Limb (tissue), 2 donors: ENCODE data around the gene SREBF1.

Experiments
- DNase-seq, 2 donors: peaks; one replicate each; pipeline ENCODE4 v3.0.0-alpha.2; 2016; ENCODE audit errors: extremely low spot score in 2 of 2

The SREBF1 gene

DNA sequence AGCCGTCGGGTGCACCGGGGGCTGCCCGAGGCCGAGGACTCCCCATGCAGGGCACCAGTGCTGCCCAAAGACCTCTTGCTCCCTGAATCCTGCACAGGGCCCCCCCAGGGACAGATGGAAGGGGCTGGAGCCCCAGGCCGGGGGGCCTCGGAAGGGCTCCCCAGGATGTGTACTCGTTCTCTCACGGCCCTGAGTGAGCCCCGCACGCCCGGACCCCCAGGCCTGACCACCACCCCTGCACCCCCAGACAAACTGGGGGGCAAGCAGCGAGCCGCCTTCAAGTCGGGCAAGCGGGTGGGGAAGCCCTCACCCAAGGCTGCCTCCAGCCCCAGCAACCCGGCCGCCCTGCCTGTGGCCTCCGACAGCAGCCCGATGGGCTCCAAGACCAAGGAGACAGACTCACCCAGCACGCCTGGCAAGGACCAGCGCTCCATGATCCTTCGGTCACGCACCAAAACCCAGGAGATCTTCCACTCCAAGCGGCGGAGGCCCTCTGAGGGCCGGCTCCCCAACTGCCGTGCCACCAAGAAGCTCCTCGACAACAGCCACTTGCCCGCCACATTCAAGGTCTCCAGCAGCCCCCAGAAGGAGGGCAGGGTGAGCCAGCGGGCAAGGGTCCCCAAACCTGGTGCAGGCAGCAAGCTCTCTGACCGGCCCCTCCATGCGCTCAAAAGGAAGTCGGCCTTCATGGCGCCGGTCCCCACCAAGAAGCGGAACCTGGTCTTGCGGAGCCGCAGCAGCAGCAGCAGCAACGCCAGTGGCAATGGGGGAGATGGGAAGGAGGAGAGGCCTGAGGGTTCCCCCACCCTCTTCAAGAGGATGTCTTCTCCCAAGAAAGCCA is 40.6 kb downstream of the SREBF1 start:
- no peak for DNase-seq

DNA sequence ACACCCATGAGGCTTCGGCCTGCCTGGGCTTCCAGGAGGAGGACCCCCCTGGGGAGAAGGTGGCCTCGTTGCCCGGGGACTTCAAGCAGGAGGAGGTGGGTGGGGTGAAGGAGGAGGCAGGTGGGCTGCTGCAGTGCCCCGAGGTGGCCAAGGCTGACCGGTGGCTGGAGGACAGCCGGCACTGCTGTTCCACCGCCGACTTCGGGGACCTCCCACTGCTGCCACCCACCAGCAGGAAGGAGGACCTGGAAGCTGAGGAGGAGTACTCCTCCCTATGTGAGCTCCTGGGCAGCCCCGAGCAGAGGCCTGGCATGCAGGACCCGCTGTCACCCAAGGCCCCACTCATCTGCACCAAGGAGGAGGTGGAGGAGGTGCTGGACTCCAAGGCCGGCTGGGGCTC is 41.5 kb downstream of the SREBF1 start:
- DNase-seq, result no peak

GRCh38 chr17:17794382-17794781 is 42.4 kb downstream of the SREBF1 start:
- no peak for DNase-seq

- DNase-seq, result no peak
Observed at GRCh38 chr17:17793378-17794214, 43.2 kb downstream of the SREBF1 start.

DNA sequence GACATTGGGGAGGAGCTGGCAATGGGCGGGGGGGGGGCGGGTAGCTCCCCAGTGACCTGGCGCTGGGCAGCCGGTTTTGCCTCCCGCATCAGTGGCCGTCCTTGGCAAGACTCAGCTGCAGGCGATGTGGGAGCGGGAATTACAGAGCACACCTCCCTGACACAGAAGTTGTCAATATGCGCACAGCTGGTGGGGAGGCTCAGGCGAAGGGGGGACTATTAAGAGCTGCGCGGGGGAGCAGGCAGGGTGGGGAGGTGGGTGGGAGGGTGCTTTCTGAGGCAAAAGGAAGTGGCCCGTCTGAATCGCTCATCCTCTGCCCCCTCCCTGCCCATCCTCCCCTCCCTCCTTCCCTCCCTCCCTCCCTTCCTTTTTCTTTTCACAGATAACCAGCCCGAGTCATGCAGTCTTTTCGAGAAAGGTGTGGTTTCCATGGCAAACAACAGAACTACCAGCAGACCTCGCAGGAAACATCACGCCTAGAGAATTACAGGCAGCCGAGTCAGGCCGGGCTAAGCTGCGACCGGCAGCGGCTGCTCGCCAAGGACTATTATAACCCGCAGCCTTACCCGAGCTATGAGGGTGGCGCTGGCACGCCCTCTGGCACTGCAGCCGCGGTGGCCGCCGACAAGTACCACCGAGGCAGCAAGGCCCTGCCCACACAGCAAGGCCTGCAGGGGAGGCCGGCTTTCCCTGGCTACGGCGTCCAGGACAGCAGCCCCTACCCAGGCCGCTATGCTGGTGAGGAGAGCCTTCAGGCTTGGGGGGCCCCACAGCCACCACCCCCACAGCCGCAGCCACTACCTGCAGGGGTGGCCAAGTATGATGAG is 44.0 kb downstream of the SREBF1 start:
- DNase-seq, result peak in 1 of 2 donors; percentile 69

DNA sequence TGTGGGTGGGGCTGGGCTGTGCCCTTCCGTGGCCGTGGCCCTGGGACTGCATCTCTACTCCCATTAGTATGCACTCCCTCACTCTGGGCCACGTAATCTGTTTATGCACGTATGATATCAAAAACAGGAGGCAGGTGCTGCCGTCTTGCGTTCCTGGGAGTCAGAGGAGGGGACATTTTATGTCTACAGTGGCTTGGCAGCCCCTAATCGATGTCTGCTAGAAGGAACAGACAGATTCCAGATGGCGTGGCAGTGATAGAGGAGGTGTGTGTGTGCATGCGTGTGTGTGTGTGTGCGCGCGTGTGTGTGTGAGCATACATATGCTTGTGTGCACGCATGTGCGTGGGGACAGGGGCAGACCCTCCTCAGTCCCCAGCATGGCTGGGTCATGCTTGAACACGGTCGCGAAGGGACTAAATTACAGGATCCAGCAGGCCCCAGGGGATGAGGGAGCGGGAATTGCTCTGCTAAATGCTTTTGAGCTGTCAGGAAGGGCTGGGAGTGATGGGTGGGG is 44.7 kb downstream of the SREBF1 start:
- peak in 1 of 2 donors; percentile 70 for DNase-seq

- DNase-seq, result no peak
Observed at GRCh38 chr17:17790637-17791464, 45.9 kb downstream of the SREBF1 start.

- DNase-seq, result no peak
Observed at GRCh38 chr17:17789828-17790636, 46.8 kb downstream of the SREBF1 start.

GRCh38 chr17:17789410-17789809 is 47.4 kb downstream of the SREBF1 start:
- no peak for DNase-seq

GRCh38 chr17:17788967-17789366 is 47.8 kb downstream of the SREBF1 start:
- DNase-seq, result no peak

DNA sequence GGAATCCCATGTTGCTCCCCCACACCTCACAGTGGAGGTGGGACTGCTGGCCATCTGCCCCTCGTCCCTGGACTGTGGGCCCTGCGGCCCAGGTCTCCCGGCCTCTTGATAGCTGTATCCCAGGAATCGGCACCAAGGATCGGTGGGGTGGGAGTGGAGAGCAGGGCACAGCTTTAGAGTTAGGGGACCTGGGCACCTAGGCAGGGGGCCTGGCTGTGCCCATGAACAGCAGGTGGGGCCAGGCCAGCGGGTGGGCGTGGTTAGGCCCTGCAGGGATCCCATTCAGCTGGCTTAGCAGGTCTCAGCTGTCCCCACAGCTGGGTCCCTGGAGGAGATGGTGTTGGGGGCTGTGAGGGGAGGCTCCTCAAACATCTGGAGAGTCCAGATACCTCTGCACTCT is 49.2 kb downstream of the SREBF1 start:
- DNase-seq, result no peak

DNA sequence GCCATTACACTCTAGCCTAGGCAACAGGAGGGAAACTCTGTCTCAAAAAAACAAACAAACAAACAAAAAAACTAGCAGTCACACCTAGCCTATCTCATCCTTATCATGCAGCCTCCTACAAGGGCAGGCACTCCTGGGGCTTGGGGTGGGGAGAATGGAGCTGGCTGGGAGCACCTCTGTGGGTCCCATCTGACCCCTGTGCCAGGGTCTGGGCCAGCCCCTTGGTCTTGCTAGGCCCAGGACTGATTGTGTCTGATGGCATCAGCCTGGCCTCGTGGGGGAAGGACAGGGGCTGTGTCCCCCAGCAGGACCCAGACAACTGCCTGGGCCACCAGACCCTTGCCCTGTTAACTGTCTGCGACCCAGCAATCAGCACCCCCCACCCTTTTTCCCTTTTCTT is 49.8 kb downstream of the SREBF1 start:
- DNase-seq, result no peak

GRCh38 chr17:17785407-17785806 is 51.4 kb downstream of the SREBF1 start:
- no peak for DNase-seq

DNA sequence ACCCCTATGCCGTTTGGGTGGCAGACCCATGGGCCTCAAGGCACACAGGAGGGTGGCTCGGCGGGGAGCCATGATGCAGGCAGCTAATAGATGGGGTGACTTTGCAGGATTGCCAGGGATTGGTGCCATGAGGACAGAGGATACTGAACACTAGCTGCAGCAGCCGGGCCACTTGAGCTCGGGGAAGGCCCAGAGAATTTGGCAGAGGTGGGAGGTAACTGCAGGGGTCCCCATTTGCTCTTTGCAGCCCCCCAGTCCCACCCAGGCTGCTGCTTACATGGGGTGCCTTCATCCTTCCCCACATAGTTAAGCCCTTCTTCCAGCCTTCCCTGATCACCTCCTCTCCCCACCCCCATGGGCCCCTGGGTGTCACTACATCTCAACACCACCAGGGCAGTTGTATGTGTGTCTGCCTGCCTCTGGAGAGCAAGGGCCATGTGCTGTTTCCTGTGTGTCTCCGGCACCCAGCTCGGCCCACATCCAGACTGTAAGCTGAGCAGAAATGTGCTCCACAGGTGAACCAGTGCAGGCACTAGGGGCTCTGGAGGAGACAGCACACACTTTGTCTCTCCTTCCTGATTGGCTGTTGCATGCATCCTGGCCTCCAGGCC is 52.0 kb downstream of the SREBF1 start:
- no peak for DNase-seq

DNA sequence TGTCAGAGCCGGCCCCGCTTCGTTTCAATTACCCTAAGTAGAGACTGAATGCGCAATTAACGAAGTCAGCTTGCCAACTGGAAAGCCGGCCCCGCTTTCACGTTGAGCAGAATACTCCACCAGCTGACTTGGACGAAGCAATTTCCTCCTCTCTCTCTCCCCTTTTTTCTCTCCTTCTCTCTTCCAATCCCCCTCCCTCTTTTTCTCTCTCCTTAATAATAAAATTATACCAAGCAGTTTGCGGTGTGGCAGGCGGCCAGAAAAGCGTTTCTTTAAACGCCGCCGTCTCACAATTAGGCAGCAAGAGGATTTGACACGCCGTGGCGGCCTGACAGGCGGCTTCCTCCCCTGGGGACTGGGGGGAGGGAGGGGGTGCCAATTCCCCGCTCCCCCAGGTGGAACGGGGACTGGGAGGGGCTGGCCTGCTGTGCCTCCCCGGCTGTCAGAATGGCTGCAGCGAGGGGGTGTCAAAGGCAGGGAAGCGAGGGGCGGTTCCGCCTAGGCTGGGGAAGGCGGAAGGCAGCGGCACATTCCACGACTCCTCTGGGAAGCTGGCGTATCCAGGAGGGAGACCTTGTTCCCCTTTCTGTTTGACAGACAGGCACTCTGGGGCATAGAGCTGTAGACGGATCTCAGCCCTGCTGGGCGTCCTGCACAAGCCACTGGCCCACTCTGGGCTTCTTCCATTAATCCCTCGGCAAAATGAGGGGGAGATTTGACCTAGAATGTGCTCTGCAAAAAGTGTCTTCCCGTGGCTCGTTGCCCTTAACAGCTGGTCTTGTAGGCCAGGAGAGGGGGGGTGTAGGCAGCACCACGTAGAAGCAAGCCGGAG is 52.7 kb downstream of the SREBF1 start:
- peak; percentile 79 to 84 for DNase-seq

- peak; percentile 43 to 83 for DNase-seq
Observed at GRCh38 chr17:17783116-17783824, 53.5 kb downstream of the SREBF1 start.

- DNase-seq, result peak; percentile 48 to 81
Observed at GRCh38 chr17:17782523-17783115, 54.2 kb downstream of the SREBF1 start.
